Astrocyte (in vitro differentiated cells and primary cell): Measurements from ENCODE around the gene KLK3. TPM values are rescaled to one million over a fixed set of nuclear protein-coding genes. Genes with fewer than 3 reads are reported as not detected.

Experiments used
- DNase-seq: peaks from one replicate; pipeline ENCODE4 v3.0.0-alpha.2; 2010; ENCODE audit warnings: low read depth
- FAIRE-seq: peaks from 2 replicates; lab custom pipeline; 2011; peaks lifted over from hg19 to GRCh38; lab: Jason Lieb, UNC
- H2AFZ ChIP-seq: 2 replicates; pipeline ENCODE4 v1.6.0; 2012; ENCODE audit warnings: low read depth, low read length, inconsistent platforms
- H3K27ac ChIP-seq: 2 replicates; pipeline ENCODE4 v1.5.1; 2011; ENCODE audit warnings: low read depth, low read length, inconsistent platforms
- H3K27me3 ChIP-seq: 2 replicates; pipeline ENCODE4 v1.6.0; 2011; ENCODE audit warnings: low read length, inconsistent platforms; ENCODE audit not compliant: insufficient read depth
- H3K36me3 ChIP-seq: 2 replicates; pipeline ENCODE4 v1.5.1; 2011; ENCODE audit warnings: low read length, inconsistent platforms; ENCODE audit not compliant: insufficient read depth
- H3K4me1 ChIP-seq: 2 replicates; pipeline ENCODE4 v1.5.1; 2011; ENCODE audit warnings: low read length, inconsistent platforms; ENCODE audit not compliant: insufficient read depth
- H3K4me2 ChIP-seq: 2 replicates; pipeline ENCODE4 v1.6.0; 2012; ENCODE audit warnings: low read length, inconsistent platforms
- H3K4me3 ChIP-seq: 2 replicates; pipeline ENCODE4 v1.5.1; 2011; ENCODE audit warnings: low read depth, mild to moderate bottlenecking, low read length, inconsistent platforms; ENCODE audit not compliant: insufficient read depth
- H3K79me2 ChIP-seq: 2 replicates; pipeline ENCODE4 v1.6.0; 2012; ENCODE audit warnings: mild to moderate bottlenecking, low read length, inconsistent platforms; ENCODE audit not compliant: insufficient read depth
- H3K9ac ChIP-seq: 2 replicates; pipeline ENCODE4 v1.6.0; 2012; ENCODE audit warnings: mild to moderate bottlenecking, low read length, inconsistent platforms
- H3K9me3 ChIP-seq: 2 replicates; pipeline ENCODE4 v1.5.1; 2012; ENCODE audit warnings: low read depth, mild to moderate bottlenecking, low read length, inconsistent platforms; ENCODE audit not compliant: insufficient read depth
- H4K20me1 ChIP-seq: 2 replicates; pipeline ENCODE4 v1.6.0; 2012; ENCODE audit warnings: low read length, inconsistent platforms; ENCODE audit not compliant: insufficient read depth
- H3K27ac Mint-ChIP-seq: one replicate; pipeline ENCODE4 v1.8.0; 2021; ENCODE audit warnings: mild to moderate bottlenecking, mixed read lengths; ENCODE audit not compliant: unreplicated experiment
- H3K27me3 Mint-ChIP-seq: one replicate; pipeline ENCODE4 v1.8.0; 2021; ENCODE audit warnings: low read depth, mixed read lengths; ENCODE audit not compliant: unreplicated experiment
- H3K36me3 Mint-ChIP-seq: one replicate; pipeline ENCODE4 v1.8.0; 2021; ENCODE audit warnings: low read depth, mixed read lengths; ENCODE audit not compliant: unreplicated experiment
- H3K4me1 Mint-ChIP-seq: one replicate; pipeline ENCODE4 v1.8.0; 2021; ENCODE audit warnings: low read depth, mixed read lengths; ENCODE audit not compliant: unreplicated experiment
- H3K4me3 Mint-ChIP-seq: one replicate; pipeline ENCODE4 v1.8.0; 2021; ENCODE audit warnings: mild to moderate bottlenecking, moderate library complexity, mixed read lengths; ENCODE audit not compliant: unreplicated experiment
- H3K9me3 Mint-ChIP-seq: one replicate; pipeline ENCODE4 v1.8.0; 2021; ENCODE audit warnings: mild to moderate bottlenecking, mixed read lengths; ENCODE audit not compliant: unreplicated experiment
- EZH2 ChIP-seq: IDR thresholded peaks from 2 replicates; pipeline ENCODE4 v1.6.1; 2012; ENCODE audit warnings: mild to moderate bottlenecking, low read length, inconsistent platforms; ENCODE audit not compliant: insufficient read depth
- total RNA-seq: library from RNA; stranded (reverse); gene quantifications from 2 replicates; pipeline ENCODE4 v1.2.1, GENCODE V29; 2021
- TF ChIP-seq, protein P1 (sequence below): IDR thresholded peaks from 2 replicates; pipeline ENCODE4 v1.5.1; 2011; ENCODE audit warnings: low read depth, mild to moderate bottlenecking, inconsistent platforms, low read length, moderate library complexity; ENCODE audit not compliant: insufficient read depth

The KLK3 gene
- total RNA-seq, 1 donor from 2014 or later, result not detected

DNA sequence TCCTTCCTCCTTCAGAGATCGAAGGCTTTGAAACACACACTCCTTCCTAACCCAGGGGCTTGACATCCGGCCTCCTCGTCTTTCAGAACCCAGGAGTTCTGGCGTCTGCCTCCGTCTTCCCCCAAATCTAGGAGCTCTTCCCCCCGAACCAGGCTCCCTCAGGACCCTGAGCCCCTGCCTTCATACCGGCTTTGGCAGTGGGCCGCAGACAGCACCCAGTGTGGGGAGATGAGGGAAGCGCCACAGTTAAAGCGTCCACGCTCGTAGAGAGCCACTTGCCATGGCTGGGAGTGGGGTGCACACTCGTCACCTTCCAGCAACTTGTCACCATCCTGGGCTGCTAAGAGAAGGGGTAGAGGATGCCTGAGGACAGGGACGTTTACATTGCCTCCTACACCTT, 27.2 kb upstream of the KLK3 start:
- no peak overlapping the region for H3K4me3 ChIP-seq
- no peaks in the 10 kb centered on the region for H3K4me1 ChIP-seq
- H3K27ac ChIP-seq, result no peak overlapping the region
- no peak overlapping the region for H3K4me3 Mint-ChIP-seq
- H3K4me1 Mint-ChIP-seq, result no peaks in the 10 kb centered on the region
- FAIRE-seq, result no peak
- no peak overlapping the region for H3K4me2 ChIP-seq
- no peak for DNase-seq
- H3K9ac ChIP-seq, result no peak overlapping the region
- no peaks in the 10 kb centered on the region for H3K27me3 ChIP-seq
- H3K27me3 Mint-ChIP-seq, result peaks cover 52% of the 10 kb centered on the region
- TF ChIP-seq, protein P1, sequence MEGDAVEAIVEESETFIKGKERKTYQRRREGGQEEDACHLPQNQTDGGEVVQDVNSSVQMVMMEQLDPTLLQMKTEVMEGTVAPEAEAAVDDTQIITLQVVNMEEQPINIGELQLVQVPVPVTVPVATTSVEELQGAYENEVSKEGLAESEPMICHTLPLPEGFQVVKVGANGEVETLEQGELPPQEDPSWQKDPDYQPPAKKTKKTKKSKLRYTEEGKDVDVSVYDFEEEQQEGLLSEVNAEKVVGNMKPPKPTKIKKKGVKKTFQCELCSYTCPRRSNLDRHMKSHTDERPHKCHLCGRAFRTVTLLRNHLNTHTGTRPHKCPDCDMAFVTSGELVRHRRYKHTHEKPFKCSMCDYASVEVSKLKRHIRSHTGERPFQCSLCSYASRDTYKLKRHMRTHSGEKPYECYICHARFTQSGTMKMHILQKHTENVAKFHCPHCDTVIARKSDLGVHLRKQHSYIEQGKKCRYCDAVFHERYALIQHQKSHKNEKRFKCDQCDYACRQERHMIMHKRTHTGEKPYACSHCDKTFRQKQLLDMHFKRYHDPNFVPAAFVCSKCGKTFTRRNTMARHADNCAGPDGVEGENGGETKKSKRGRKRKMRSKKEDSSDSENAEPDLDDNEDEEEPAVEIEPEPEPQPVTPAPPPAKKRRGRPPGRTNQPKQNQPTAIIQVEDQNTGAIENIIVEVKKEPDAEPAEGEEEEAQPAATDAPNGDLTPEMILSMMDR, result no peak
- no peak for TF ChIP-seq EZH2
- H3K27ac Mint-ChIP-seq, result no peak overlapping the region
- H3K36me3 Mint-ChIP-seq, result no peaks in the 10 kb centered on the region
- H4K20me1 ChIP-seq, result no peaks in the 10 kb centered on the region
- no peaks in the 10 kb centered on the region for H3K79me2 ChIP-seq
- H2AFZ ChIP-seq, result no peak overlapping the region
- no peaks in the 10 kb centered on the region for H3K9me3 ChIP-seq
- no peaks in the 10 kb centered on the region for H3K36me3 ChIP-seq
- peaks cover 15% of the 10 kb centered on the region for H3K9me3 Mint-ChIP-seq

- H3K27me3 ChIP-seq, result no peaks in the 10 kb centered on the region
- Mint-ChIP-seq H3K4me3 (no peak overlapping the region), H3K36me3 (no peaks in the 10 kb centered on the region), H3K27ac (no peak overlapping the region), H3K9me3 (peaks cover 12% of the 10 kb centered on the region), H3K27me3 (peaks cover 49% of the 10 kb centered on the region), H3K4me1 (no peaks in the 10 kb centered on the region)
- DNase-seq, result no peak
- TF ChIP-seq EZH2, result no peak
- TF ChIP-seq, protein P1, result no peak
- no peaks in the 10 kb centered on the region for H3K9me3 ChIP-seq
- H4K20me1 ChIP-seq, result no peaks in the 10 kb centered on the region
- FAIRE-seq, result no peak
- H2AFZ ChIP-seq, result no peak overlapping the region
- H3K79me2 ChIP-seq, result no peaks in the 10 kb centered on the region
- H3K4me2 ChIP-seq, result no peak overlapping the region
- no peak overlapping the region for H3K27ac ChIP-seq
- H3K36me3 ChIP-seq, result no peaks in the 10 kb centered on the region
- H3K4me3 ChIP-seq, result no peak overlapping the region
- no peak overlapping the region for H3K9ac ChIP-seq
- no peaks in the 10 kb centered on the region for H3K4me1 ChIP-seq
Observed at GRCh38 chr19:50829801-50830200, 24.9 kb upstream of the KLK3 start.

DNA sequence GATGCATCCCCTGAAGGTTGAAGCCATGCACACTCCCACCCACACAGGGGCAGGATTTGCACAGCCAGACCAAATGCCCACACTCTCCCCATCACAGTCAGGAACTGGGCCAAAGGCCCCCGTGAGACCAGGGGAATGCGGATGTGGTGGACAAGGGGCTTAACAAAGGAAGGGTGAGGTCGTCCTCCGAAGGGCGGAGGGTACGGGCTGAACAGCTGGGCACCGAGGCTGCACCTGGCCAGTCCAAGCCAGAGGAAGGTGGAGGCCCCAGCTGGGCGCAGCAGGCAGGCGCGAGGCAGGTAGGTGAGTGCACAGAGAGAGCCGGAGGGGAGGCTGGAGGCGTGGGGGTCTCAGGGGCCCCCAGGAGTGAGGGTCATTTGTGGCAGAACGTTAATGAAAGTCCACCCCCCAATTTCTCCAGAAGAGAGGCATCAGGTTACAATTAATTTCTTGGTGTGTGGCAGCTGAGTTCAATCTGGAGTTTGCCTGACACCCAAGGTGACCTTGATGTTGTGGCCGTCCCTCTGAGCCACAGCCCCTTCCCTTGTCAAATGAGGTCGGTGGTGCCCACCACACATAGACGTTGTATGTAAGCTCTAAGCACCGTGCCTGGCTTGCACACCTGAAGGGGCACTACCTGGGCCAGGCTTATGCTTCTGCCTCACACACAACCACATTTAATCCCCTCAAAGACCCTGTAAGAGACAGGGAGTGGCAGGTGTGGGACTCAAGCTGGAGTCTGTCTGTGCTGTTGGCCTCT, 24.3 kb upstream of the KLK3 start:
- TF ChIP-seq, protein P1, result no peak
- no peak for TF ChIP-seq EZH2
- peaks cover 51% of the 10 kb centered on the region for H3K27me3 Mint-ChIP-seq
- Histone ChIP-seq H3K79me2 (no peaks in the 10 kb centered on the region), H3K4me1 (no peaks in the 10 kb centered on the region), H3K27me3 (no peaks in the 10 kb centered on the region), H2AFZ (no peak overlapping the region), H3K4me2 (no peak overlapping the region), H3K36me3 (no peaks in the 10 kb centered on the region), H3K27ac (no peak overlapping the region), H4K20me1 (no peaks in the 10 kb centered on the region), H3K4me3 (no peak overlapping the region), H3K9me3 (no peaks in the 10 kb centered on the region), H3K9ac (no peak overlapping the region)
- H3K4me3 Mint-ChIP-seq, result no peak overlapping the region
- no peaks in the 10 kb centered on the region for H3K4me1 Mint-ChIP-seq
- H3K36me3 Mint-ChIP-seq, result no peaks in the 10 kb centered on the region
- H3K9me3 Mint-ChIP-seq, result peaks cover 14% of the 10 kb centered on the region
- no peak overlapping the region for H3K27ac Mint-ChIP-seq
- no peak for FAIRE-seq
- DNase-seq, result no peak
